ENCODE results near the gene MXI1.

The MXI1 gene

DNA sequence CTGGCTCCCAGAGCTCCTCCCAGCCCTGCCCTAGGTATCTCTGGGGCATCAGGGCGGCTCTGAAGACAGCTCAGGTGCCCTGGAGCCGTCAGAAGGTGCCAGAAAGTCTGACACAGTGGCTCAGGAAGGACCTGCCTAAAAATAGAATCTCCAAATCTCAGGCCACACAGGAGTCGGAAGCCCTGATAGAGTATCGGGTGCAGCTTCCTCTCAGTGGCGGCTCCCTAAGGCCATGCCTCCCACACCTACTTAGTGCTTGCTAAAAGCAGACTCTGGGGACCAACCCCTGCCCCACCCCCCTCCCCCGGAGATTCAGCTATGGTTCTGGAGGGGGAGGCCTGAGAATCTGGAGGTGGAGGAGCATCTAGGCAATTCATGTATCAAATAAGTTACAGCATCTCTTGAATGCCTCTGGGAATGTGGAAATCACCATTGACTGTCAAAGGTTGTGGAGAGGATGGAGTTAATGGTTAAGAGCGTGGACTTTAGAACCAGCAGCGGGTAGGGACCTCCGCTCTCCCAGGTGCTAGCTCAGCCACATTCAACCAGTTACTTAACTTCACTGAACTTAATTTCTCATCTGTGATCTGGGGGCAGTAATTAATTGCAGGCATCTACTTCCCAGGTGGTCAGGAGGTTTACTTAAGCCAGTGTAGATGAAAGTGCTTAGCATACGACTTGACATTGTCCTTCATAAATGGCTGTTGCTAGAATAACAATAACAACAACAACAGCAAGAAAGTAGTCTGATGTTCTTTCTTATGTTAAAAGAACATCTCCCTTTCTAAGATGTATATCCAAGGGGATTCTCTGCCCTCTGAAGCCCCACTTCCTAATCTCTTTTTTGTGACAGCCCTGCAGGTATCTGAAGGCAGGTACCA lies 38.6 kb upstream of the MXI1 start:
- TF ChIP-seq ZFP3 (CRISPR knock-in tag; IDR thresholded peaks at IDR 0.05) (no peak), CSDC2 (CRISPR knock-in tag; IDR thresholded peaks at IDR 0.05) (no peak), ZNF565 (CRISPR knock-in tag; conservative IDR thresholded peaks at IDR 0.05; ENCODE audit: low read depth) (no peak), OSR1 (CRISPR knock-in tag; IDR thresholded peaks at IDR 0.05) (no peak), GLIS3 (CRISPR knock-in tag; IDR thresholded peaks at IDR 0.05) (no peak), RARB (CRISPR knock-in tag; IDR thresholded peaks at IDR 0.05) (no peak)
- no peak for ATAC-seq

DNA sequence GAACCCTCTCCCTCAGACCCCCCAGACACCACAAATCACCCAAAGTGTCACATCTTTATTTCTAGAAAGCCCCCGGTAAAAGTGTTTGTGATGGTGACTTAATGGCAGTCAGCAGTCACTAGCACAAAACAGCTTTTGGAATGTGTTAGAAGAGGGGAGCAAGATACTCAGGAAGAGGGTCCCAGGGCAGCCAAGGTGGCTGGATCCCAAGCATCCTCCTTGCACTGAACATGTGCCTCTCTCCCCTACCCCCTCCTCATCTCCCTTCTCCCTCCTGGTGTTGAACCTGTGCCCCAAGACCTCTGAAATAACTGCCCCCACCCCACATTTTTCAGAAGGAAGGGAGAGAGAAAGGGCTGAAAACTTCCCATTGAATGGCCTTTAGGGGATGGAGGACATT lies 37.8 kb upstream of the MXI1 start:
- no peak for ATAC-seq

DNA sequence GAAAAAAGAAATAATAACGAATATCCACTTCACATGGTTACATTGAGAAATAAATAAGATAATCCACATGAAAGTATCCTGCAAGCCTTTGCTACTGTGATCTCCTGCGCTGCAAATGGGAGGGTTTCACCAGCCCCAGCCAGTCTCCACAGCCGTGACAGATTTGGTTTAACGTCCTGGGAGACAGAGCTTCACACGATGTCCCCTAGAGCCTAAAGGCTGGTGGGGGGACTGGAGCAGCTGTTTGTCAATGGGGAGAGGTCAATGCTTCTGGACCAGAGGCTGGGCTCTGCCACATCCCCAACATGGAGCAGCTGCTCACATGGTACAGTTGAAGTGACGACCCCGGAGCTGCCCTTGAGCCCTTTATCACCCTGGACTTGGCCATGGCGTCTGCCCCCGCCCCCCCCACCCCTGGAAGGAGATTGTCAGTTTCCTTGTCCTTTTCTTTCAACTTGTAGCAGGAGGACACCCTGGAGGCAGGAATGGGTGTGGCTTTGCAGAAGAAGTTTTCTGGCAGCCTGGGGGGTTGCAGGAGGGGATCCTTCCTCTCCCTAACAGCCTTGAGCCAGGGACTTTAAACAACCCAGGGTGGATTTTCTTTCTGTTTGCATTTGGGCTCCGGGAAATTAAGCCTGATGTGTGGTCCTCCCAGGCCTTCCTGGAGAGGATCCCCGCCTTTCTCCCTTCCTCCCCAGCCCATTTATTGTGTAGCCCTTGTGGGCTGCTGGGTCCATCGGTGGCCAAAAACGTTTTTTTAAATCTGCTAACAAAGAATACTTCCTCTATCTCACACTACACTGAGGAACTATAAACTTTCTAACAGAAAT lies 37.0 kb upstream of the MXI1 start:
- ATAC-seq, result no peak
- TF ChIP-seq ARNTL (CRISPR knock-in tag; IDR thresholded peaks at IDR 0.05; ENCODE audit: borderline replicate concordance, low read depth), result no peak
- TF ChIP-seq, protein P1, sequence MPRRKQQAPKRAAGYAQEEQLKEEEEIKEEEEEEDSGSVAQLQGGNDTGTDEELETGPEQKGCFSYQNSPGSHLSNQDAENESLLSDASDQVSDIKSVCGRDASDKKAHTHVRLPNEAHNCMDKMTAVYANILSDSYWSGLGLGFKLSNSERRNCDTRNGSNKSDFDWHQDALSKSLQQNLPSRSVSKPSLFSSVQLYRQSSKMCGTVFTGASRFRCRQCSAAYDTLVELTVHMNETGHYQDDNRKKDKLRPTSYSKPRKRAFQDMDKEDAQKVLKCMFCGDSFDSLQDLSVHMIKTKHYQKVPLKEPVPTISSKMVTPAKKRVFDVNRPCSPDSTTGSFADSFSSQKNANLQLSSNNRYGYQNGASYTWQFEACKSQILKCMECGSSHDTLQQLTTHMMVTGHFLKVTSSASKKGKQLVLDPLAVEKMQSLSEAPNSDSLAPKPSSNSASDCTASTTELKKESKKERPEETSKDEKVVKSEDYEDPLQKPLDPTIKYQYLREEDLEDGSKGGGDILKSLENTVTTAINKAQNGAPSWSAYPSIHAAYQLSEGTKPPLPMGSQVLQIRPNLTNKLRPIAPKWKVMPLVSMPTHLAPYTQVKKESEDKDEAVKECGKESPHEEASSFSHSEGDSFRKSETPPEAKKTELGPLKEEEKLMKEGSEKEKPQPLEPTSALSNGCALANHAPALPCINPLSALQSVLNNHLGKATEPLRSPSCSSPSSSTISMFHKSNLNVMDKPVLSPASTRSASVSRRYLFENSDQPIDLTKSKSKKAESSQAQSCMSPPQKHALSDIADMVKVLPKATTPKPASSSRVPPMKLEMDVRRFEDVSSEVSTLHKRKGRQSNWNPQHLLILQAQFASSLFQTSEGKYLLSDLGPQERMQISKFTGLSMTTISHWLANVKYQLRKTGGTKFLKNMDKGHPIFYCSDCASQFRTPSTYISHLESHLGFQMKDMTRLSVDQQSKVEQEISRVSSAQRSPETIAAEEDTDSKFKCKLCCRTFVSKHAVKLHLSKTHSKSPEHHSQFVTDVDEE (CRISPR knock-in tag; IDR thresholded peaks at IDR 0.05), result no peak
- no peak for TF ChIP-seq PPARA (CRISPR knock-in tag; IDR thresholded peaks at IDR 0.05; ENCODE audit: borderline replicate concordance)
- no peak for TF ChIP-seq ZNF8 (CRISPR knock-in tag; IDR thresholded peaks at IDR 0.05)
- TF ChIP-seq, protein P2, sequence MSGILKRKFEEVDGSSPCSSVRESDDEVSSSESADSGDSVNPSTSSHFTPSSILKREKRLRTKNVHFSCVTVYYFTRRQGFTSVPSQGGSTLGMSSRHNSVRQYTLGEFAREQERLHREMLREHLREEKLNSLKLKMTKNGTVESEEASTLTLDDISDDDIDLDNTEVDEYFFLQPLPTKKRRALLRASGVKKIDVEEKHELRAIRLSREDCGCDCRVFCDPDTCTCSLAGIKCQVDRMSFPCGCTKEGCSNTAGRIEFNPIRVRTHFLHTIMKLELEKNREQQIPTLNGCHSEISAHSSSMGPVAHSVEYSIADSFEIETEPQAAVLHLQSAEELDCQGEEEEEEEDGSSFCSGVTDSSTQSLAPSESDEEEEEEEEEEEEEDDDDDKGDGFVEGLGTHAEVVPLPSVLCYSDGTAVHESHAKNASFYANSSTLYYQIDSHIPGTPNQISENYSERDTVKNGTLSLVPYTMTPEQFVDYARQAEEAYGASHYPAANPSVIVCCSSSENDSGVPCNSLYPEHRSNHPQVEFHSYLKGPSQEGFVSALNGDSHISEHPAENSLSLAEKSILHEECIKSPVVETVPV (CRISPR knock-in tag; IDR thresholded peaks at IDR 0.05), result no peak
- no peak for TF ChIP-seq CSDC2 (CRISPR knock-in tag; IDR thresholded peaks at IDR 0.05)
- no peak for TF ChIP-seq ZC3H10 (CRISPR knock-in tag; IDR thresholded peaks at IDR 0.05)
- TF ChIP-seq ISL1 (CRISPR knock-in tag; IDR thresholded peaks at IDR 0.05), result no peak
- no peak for TF ChIP-seq ZNF70 (CRISPR knock-in tag; IDR thresholded peaks at IDR 0.05)
- TF ChIP-seq TCF4 (CRISPR knock-in tag; IDR thresholded peaks at IDR 0.05; ENCODE audit: borderline replicate concordance), result no peak
- no peak for TF ChIP-seq ESRRG (CRISPR knock-in tag; IDR thresholded peaks at IDR 0.05)

More for the DNA sequence above, 37.8 kb upstream of the MXI1 start:
- TF ChIP-seq ESRRG (CRISPR knock-in tag; IDR thresholded peaks at IDR 0.05) (no peak), TCF4 (CRISPR knock-in tag; IDR thresholded peaks at IDR 0.05; ENCODE audit: borderline replicate concordance) (no peak), ZFP30 (CRISPR knock-in tag; IDR thresholded peaks at IDR 0.05) (no peak), BACH2 (CRISPR knock-in tag; IDR thresholded peaks at IDR 0.05; ENCODE audit: borderline replicate concordance) (no peak), PPARA (CRISPR knock-in tag; IDR thresholded peaks at IDR 0.05; ENCODE audit: borderline replicate concordance) (no peak), SNAI2 (CRISPR knock-in tag; IDR thresholded peaks at IDR 0.05) (no peak), OSR1 (CRISPR knock-in tag; IDR thresholded peaks at IDR 0.05) (no peak), ZNF8 (CRISPR knock-in tag; IDR thresholded peaks at IDR 0.05) (no peak), ZC3H10 (CRISPR knock-in tag; IDR thresholded peaks at IDR 0.05) (no peak)
- TF ChIP-seq, protein P2 (CRISPR knock-in tag; IDR thresholded peaks at IDR 0.05), result no peak
- TF ChIP-seq, protein P3, sequence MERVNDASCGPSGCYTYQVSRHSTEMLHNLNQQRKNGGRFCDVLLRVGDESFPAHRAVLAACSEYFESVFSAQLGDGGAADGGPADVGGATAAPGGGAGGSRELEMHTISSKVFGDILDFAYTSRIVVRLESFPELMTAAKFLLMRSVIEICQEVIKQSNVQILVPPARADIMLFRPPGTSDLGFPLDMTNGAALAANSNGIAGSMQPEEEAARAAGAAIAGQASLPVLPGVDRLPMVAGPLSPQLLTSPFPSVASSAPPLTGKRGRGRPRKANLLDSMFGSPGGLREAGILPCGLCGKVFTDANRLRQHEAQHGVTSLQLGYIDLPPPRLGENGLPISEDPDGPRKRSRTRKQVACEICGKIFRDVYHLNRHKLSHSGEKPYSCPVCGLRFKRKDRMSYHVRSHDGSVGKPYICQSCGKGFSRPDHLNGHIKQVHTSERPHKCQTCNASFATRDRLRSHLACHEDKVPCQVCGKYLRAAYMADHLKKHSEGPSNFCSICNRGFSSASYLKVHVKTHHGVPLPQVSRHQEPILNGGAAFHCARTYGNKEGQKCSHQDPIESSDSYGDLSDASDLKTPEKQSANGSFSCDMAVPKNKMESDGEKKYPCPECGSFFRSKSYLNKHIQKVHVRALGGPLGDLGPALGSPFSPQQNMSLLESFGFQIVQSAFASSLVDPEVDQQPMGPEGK (CRISPR knock-in tag; IDR thresholded peaks at IDR 0.05; ENCODE audit: borderline replicate concordance), result no peak
- TF ChIP-seq, protein P4, sequence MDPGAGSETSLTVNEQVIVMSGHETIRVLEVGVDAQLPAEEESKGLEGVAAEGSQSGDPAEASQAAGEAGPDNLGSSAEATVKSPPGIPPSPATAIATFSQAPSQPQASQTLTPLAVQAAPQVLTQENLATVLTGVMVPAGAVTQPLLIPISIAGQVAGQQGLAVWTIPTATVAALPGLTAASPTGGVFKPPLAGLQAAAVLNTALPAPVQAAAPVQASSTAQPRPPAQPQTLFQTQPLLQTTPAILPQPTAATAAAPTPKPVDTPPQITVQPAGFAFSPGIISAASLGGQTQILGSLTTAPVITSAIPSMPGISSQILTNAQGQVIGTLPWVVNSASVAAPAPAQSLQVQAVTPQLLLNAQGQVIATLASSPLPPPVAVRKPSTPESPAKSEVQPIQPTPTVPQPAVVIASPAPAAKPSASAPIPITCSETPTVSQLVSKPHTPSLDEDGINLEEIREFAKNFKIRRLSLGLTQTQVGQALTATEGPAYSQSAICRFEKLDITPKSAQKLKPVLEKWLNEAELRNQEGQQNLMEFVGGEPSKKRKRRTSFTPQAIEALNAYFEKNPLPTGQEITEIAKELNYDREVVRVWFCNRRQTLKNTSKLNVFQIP (CRISPR knock-in tag; IDR thresholded peaks at IDR 0.05; ENCODE audit: borderline replicate concordance, low read depth), result no peak
